Measurements from ENCODE around the gene ME3. TPM values are rescaled to one million over a fixed set of nuclear protein-coding genes. Genes with fewer than 3 reads are reported as not detected.

The ME3 gene
- total RNA-seq, 1 experiment from 2014 or later, result 1.8 TPM

DNA sequence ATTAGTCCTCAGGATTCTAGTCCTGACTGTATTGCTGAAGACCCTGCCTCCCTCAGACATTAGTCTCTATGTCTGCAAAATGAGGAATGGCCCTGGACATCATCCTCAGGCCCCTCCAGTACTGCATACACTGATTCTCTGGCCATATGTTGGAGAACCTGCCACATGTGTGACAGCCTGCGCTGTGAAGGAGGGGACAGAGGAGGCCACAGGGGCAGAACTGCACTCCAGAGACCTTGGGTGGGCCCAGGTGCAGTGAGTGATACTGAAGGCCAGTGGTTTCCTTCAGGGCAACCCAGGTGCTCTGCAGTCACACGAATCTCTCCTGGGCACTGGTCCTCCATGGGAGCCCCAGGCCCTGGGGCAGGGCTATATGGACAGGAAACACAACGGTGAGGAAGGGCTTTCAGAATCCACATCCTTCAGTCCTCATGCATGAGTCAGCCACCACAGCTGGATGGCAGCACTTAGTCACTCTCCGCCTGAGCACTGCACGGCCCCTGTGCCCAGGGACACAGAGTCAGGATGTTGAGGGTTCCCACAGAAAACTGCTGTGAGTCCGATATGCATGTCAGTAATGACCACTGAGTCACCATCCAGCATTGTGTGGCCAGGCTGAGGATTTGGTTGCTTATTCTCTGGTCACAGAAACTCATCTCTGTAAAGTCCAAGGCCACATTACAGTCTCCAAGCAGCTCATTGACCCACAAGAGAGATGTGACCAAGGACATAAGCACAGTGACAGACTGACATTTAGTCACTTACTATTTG, 39.7 kb downstream of the ME3 start:
- POLR2A ChIA-PET, result no interaction called here

DNA sequence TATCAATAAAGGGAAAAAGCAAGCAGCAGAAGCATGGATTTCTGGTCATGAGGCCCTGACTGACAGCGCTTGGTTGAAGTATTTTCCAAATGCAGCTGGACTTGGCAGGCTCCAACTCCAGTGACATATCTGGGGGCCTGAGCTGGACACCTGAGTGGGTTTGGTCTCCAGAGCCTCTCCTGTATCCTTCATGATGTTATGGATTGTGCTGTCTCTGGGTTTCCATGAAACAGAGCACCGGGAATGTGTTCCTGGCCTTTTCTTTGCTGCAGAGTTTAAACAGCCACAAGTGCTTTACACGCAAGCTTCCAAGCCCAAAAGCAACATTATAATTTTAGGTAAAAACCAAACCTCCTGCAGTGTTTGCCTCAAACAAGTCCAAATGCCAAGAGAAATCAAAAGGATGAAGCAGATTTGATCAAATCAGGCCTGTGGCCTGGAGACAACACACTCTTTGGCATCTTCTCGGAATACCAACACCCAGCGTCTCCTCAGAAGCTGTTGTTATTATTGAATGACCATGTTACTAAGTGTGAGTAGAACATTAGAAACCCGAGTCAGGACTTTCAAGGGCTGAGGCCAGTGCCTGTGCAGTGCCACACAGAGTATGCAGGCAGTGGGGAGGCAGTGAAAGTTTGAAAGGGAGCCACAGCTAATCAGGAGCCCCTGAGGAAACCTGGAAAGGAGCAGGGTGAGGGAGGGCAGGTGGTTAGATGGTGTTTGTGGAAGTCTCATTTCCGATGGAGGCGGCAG, 42.0 kb downstream of the ME3 start:
- ATAC-seq, result no peak
- CTCF ChIA-PET, result interaction anchor here (1.3 to 1.4 kb wide), 1 partner anchor 22 kb away, joined by 4 to 6 read pairs; no protein-coding TSS in a partner anchor
- no peak overlapping the region for H3K27ac Mint-ChIP-seq
- H3K36me3 Mint-ChIP-seq, result no peaks in the 10 kb centered on the region
- H3K27me3 Mint-ChIP-seq (ENCODE audit: low read depth), result no peaks in the 10 kb centered on the region
- H3K9me3 Mint-ChIP-seq, result no peaks in the 10 kb centered on the region
- POLR2A ChIA-PET, result no interaction called here
- peaks cover 3% of the 10 kb centered on the region; the same call in 1 of the 2 replicates for H3K4me1 Mint-ChIP-seq
- DNase-seq (ENCODE audit: low spot score), result no peak
- H3K4me3 Mint-ChIP-seq, result no peak overlapping the region
- no peak for TF ChIP-seq TEAD1 (CRISPR knock-in tag; IDR thresholded peaks at IDR 0.05)
- no peak for TF ChIP-seq GABPB1 (CRISPR knock-in tag; IDR thresholded peaks at IDR 0.05)
- no peak for TF ChIP-seq NFE2L1 (CRISPR knock-in tag; IDR thresholded peaks at IDR 0.05)
- no peak for TF ChIP-seq ZNF396 (CRISPR knock-in tag; IDR thresholded peaks at IDR 0.05; ENCODE audit: borderline replicate concordance)
- TF ChIP-seq, protein P1, sequence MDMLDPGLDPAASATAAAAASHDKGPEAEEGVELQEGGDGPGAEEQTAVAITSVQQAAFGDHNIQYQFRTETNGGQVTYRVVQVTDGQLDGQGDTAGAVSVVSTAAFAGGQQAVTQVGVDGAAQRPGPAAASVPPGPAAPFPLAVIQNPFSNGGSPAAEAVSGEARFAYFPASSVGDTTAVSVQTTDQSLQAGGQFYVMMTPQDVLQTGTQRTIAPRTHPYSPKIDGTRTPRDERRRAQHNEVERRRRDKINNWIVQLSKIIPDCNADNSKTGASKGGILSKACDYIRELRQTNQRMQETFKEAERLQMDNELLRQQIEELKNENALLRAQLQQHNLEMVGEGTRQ (CRISPR knock-in tag; IDR thresholded peaks at IDR 0.05), result no peak
- TF ChIP-seq SOX15 (CRISPR knock-in tag; IDR thresholded peaks at IDR 0.05), result no peak
- TF ChIP-seq CREB1 (CRISPR knock-in tag; IDR thresholded peaks at IDR 0.05), result no peak
- TF ChIP-seq, protein P2, sequence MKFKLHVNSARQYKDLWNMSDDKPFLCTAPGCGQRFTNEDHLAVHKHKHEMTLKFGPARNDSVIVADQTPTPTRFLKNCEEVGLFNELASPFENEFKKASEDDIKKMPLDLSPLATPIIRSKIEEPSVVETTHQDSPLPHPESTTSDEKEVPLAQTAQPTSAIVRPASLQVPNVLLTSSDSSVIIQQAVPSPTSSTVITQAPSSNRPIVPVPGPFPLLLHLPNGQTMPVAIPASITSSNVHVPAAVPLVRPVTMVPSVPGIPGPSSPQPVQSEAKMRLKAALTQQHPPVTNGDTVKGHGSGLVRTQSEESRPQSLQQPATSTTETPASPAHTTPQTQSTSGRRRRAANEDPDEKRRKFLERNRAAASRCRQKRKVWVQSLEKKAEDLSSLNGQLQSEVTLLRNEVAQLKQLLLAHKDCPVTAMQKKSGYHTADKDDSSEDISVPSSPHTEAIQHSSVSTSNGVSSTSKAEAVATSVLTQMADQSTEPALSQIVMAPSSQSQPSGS (CRISPR knock-in tag; IDR thresholded peaks at IDR 0.05; ENCODE audit: borderline replicate concordance, low read depth), result no peak
- TF ChIP-seq SMAD3 (CRISPR knock-in tag; IDR thresholded peaks at IDR 0.05; ENCODE audit: borderline replicate concordance), result no peak
- TF ChIP-seq, protein P3, sequence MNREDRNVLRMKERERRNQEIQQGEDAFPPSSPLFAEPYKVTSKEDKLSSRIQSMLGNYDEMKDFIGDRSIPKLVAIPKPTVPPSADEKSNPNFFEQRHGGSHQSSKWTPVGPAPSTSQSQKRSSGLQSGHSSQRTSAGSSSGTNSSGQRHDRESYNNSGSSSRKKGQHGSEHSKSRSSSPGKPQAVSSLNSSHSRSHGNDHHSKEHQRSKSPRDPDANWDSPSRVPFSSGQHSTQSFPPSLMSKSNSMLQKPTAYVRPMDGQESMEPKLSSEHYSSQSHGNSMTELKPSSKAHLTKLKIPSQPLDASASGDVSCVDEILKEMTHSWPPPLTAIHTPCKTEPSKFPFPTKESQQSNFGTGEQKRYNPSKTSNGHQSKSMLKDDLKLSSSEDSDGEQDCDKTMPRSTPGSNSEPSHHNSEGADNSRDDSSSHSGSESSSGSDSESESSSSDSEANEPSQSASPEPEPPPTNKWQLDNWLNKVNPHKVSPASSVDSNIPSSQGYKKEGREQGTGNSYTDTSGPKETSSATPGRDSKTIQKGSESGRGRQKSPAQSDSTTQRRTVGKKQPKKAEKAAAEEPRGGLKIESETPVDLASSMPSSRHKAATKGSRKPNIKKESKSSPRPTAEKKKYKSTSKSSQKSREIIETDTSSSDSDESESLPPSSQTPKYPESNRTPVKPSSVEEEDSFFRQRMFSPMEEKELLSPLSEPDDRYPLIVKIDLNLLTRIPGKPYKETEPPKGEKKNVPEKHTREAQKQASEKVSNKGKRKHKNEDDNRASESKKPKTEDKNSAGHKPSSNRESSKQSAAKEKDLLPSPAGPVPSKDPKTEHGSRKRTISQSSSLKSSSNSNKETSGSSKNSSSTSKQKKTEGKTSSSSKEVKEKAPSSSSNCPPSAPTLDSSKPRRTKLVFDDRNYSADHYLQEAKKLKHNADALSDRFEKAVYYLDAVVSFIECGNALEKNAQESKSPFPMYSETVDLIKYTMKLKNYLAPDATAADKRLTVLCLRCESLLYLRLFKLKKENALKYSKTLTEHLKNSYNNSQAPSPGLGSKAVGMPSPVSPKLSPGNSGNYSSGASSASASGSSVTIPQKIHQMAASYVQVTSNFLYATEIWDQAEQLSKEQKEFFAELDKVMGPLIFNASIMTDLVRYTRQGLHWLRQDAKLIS (CRISPR knock-in tag; IDR thresholded peaks at IDR 0.05; ENCODE audit: borderline replicate concordance), result no peak
- TF ChIP-seq, protein P4, sequence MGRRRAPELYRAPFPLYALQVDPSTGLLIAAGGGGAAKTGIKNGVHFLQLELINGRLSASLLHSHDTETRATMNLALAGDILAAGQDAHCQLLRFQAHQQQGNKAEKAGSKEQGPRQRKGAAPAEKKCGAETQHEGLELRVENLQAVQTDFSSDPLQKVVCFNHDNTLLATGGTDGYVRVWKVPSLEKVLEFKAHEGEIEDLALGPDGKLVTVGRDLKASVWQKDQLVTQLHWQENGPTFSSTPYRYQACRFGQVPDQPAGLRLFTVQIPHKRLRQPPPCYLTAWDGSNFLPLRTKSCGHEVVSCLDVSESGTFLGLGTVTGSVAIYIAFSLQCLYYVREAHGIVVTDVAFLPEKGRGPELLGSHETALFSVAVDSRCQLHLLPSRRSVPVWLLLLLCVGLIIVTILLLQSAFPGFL (CRISPR knock-in tag; IDR thresholded peaks at IDR 0.05; ENCODE audit: borderline replicate concordance), result no peak
- TF ChIP-seq FOXJ3 (CRISPR knock-in tag; IDR thresholded peaks at IDR 0.05; ENCODE audit: borderline replicate concordance), result no peak
- TF ChIP-seq, protein P5, sequence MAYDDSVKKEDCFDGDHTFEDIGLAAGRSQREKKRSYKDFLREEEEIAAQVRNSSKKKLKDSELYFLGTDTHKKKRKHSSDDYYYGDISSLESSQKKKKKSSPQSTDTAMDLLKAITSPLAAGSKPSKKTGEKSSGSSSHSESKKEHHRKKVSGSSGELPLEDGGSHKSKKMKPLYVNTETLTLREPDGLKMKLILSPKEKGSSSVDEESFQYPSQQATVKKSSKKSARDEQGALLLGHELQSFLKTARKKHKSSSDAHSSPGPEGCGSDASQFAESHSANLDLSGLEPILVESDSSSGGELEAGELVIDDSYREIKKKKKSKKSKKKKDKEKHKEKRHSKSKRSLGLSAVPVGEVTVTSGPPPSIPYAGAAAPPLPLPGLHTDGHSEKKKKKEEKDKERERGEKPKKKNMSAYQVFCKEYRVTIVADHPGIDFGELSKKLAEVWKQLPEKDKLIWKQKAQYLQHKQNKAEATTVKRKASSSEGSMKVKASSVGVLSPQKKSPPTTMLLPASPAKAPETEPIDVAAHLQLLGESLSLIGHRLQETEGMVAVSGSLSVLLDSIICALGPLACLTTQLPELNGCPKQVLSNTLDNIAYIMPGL (CRISPR knock-in tag; IDR thresholded peaks at IDR 0.05), result no peak
- TF ChIP-seq, protein P6, sequence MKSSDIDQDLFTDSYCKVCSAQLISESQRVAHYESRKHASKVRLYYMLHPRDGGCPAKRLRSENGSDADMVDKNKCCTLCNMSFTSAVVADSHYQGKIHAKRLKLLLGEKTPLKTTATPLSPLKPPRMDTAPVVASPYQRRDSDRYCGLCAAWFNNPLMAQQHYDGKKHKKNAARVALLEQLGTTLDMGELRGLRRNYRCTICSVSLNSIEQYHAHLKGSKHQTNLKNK (CRISPR knock-in tag; IDR thresholded peaks at IDR 0.05), result no peak
- TF ChIP-seq FOXK1 (CRISPR knock-in tag; IDR thresholded peaks at IDR 0.05), result no peak
- no peak for TF ChIP-seq ZNF416 (CRISPR knock-in tag; IDR thresholded peaks at IDR 0.05)
- TF ChIP-seq JUN (CRISPR knock-in tag; IDR thresholded peaks at IDR 0.05), result no peak

More for the DNA sequence above, 39.7 kb downstream of the ME3 start:
- no peaks in the 10 kb centered on the region for H3K9me3 Mint-ChIP-seq
- no peak overlapping the region for H3K4me3 Mint-ChIP-seq
- H3K36me3 Mint-ChIP-seq, result no peaks in the 10 kb centered on the region
- ATAC-seq (peak; percentile 95), DNase-seq (ENCODE audit: low spot score) (peak; percentile 33)
- TF ChIP-seq, protein P7, sequence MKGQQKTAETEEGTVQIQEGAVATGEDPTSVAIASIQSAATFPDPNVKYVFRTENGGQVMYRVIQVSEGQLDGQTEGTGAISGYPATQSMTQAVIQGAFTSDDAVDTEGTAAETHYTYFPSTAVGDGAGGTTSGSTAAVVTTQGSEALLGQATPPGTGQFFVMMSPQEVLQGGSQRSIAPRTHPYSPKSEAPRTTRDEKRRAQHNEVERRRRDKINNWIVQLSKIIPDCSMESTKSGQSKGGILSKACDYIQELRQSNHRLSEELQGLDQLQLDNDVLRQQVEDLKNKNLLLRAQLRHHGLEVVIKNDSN (CRISPR knock-in tag; IDR thresholded peaks at IDR 0.05), result no peak
- TF ChIP-seq ZNF121 (CRISPR knock-in tag; IDR thresholded peaks at IDR 0.05), result 0 out of 2 replicates have a peak, but pooled peaks have one; percentile 7
- TF ChIP-seq, protein P8, sequence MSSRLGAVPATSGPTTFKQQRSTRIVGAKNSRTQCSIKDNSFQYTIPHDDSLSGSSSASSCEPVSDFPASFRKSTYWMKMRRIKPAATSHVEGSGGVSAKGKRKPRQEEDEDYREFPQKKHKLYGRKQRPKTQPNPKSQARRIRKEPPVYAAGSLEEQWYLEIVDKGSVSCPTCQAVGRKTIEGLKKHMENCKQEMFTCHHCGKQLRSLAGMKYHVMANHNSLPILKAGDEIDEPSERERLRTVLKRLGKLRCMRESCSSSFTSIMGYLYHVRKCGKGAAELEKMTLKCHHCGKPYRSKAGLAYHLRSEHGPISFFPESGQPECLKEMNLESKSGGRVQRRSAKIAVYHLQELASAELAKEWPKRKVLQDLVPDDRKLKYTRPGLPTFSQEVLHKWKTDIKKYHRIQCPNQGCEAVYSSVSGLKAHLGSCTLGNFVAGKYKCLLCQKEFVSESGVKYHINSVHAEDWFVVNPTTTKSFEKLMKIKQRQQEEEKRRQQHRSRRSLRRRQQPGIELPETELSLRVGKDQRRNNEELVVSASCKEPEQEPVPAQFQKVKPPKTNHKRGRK (CRISPR knock-in tag; IDR thresholded peaks at IDR 0.05; ENCODE audit: borderline replicate concordance), result no peak
- H3K4me1 Mint-ChIP-seq, result peaks cover 3% of the 10 kb centered on the region; the same call in 1 of the 2 replicates
- CTCF ChIA-PET, result interaction anchor here (2.2 kb wide), 1 partner anchor 24 kb away, joined by 7 read pairs; no protein-coding TSS in a partner anchor
- H3K27me3 Mint-ChIP-seq (ENCODE audit: low read depth), result no peaks in the 10 kb centered on the region
- no peak overlapping the region for H3K27ac Mint-ChIP-seq
